ENCODE measurements around the gene ABHD17A. TPM values are rescaled to one million over a fixed set of nuclear protein-coding genes. Genes with fewer than 3 reads are reported as not detected.

Gene ABHD17A
- total and polyA plus RNA-seq, 7 donors, result 60.7 to 97.1 (median 86.6) TPM

DNA sequence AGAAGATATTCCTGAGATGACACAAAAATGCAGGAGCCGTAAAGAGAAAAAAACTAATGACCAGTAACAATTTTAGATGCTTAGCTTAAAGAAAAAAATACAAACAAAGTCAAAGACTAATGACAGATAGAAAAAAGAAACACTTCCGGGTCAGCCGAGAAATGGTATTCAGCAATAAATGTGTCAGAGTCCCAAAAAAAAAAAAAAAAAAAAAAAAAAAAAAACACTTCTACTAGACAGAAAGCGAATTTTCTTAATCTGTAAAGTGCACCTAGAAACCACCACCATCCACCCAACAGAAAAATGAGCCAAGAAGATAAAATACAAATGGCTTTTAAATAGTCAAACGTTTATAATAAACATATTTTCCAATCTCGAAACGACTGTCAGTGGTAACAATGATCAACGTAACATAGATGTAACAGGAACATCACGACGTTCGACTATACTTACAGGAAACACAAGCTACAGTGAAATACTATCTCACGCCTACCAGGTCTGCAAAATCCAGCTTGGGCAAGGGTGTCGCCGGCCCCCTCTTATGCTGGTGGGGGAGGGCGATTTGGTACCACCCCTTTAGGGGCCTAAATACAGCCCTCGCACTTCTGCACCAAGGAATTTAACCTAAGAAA, 10.6 kb downstream of the ABHD17A start:
- no peaks in the 10 kb centered on the region for H3K9me3 ChIP-seq
- H3K4me1 ChIP-seq, result peaks cover 0 to 53% (median 49%) of the 10 kb centered on the region in 4 donors
- H3K27me3 ChIP-seq, result no peaks in the 10 kb centered on the region
- peak overlapping the region; percentile 84 to 96 (median 94) for H3K4me3 ChIP-seq
- DNase-seq, result no peak
- TF ChIP-seq POLR2A (IDR thresholded peaks at IDR 0.05), result no peak
- TF ChIP-seq EP300 (IDR thresholded peaks at IDR 0.05), result no peak
- TF ChIP-seq POLR2AphosphoS5 (IDR thresholded peaks at IDR 0.05), result no peak
- TF ChIP-seq, protein P1, sequence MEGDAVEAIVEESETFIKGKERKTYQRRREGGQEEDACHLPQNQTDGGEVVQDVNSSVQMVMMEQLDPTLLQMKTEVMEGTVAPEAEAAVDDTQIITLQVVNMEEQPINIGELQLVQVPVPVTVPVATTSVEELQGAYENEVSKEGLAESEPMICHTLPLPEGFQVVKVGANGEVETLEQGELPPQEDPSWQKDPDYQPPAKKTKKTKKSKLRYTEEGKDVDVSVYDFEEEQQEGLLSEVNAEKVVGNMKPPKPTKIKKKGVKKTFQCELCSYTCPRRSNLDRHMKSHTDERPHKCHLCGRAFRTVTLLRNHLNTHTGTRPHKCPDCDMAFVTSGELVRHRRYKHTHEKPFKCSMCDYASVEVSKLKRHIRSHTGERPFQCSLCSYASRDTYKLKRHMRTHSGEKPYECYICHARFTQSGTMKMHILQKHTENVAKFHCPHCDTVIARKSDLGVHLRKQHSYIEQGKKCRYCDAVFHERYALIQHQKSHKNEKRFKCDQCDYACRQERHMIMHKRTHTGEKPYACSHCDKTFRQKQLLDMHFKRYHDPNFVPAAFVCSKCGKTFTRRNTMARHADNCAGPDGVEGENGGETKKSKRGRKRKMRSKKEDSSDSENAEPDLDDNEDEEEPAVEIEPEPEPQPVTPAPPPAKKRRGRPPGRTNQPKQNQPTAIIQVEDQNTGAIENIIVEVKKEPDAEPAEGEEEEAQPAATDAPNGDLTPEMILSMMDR (IDR thresholded peaks at IDR 0.05), result no peak
- peaks cover 0 to 20% (median 0%) of the 10 kb centered on the region in 4 donors for H3K36me3 ChIP-seq
- WGBS, 2 donors, result 2 to 7% methylated on average over 16 of the region's 16 CpGs
- intact Hi-C loops (cut with DNase I), result no loop called here
- peak overlapping the region; percentile 93 to 99 (median 96) for H3K27ac ChIP-seq

DNA sequence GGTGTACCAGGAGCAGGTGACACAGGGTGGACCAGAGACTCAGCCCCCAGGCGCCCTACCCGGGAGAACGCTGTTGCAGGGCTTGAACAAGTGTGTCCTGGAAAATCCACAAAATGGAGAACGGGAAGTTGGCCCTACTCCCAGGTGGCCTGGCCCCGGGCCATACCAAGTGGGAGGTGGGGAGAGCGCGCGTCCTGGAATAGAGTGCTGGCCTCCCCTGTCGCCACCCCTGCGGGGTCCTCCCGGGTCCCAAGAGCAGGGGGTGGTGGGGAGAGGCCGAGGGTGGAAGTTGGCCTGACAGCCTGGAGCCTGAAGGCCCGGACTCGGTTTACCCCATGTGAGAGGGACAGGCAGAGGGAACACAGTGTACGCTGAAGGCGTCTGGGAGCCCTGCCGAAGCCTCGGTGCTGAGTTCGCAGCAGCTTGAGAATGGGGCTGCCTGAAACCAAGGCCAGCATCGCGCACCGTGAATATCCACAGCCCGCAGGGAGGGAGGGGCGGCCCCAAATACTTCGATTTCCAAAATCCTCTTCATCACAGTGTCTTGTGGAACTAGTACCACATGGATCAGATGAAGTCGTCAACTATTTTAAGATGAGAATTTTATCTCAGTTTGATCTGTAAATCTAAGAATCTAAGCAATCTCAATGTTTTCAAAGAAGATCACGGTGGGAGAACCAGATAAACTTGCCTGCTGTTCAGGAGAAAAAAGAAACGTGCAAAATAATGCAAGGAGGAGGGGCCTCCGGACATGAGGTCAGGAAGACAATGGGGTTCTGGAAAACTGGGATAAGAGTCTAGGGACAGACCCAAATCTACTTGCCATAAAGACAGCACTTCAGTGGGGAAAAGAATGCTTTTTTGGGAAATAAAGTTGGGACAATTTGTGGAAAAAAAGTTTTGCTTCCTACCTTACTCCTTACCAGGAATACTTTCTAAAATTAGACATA, 11.5 kb downstream of the ABHD17A start:
- no peaks in the 10 kb centered on the region for H3K9me3 ChIP-seq
- peak; percentile 72 for DNase-seq
- H3K4me3 ChIP-seq, result peak overlapping the region in 2 of 4 donors; percentile 11 to 21
- intact Hi-C loops (cut with DNase I), result no loop called here
- peaks cover 0 to 17% (median 0%) of the 10 kb centered on the region in 4 donors for H3K36me3 ChIP-seq
- H3K27me3 ChIP-seq, result no peaks in the 10 kb centered on the region
- TF ChIP-seq POLR2AphosphoS5 (IDR thresholded peaks at IDR 0.05) (no peak), EP300 (IDR thresholded peaks at IDR 0.05) (no peak), POLR2A (IDR thresholded peaks at IDR 0.05) (no peak)
- TF ChIP-seq, protein P1 (IDR thresholded peaks at IDR 0.05), result no peak
- H3K27ac ChIP-seq, result peak overlapping the region; percentile 93 to 99 (median 96)
- peaks cover 0 to 53% (median 49%) of the 10 kb centered on the region in 4 donors for H3K4me1 ChIP-seq
- 78 to 79% methylated on average over 29 of the region's 29 CpGs for WGBS, 2 donors

DNA sequence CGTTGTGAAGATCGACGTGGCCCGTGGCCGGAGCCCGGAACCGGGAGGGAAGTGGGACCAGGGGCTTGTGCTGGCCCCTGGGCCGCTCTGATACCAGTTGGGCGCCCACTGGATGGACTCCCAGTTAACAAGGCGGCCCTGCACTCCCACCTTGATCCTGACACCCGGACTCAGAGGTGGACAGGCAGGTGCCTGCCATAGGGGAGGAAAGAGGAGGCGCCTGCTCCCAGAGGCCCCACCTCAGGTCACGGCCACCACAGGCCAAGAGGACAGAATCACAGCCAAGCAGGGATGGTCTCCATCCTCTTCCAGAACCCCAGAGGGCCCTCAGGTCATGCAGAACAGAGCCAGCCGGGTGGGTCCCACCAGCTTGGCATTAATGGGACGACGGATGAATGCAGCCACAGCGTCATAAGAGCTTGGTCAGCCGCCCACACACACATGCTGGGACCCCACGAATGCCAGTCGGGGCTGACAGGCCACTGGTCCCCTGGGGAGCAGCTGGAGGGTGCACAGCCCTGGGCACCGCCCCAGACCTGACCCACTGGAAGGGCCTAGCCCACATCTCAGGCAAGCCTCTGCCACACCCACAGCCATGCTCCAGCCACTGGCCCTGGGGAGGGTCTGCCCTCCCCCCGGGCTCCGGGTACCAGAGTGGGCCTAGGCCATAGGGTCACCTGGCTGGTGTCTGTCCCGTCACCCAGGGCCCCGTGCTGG, 12.3 kb downstream of the ABHD17A start:
- Histone ChIP-seq H3K4me1 (peaks cover 0 to 53% (median 49%) of the 10 kb centered on the region in 4 donors), H3K4me3 (peak overlapping the region in 2 of 4 donors; percentile 11 to 21), H3K27me3 (no peaks in the 10 kb centered on the region), H3K27ac (peak overlapping the region; percentile 93 to 99 (median 96)), H3K36me3 (peaks cover 0 to 17% (median 0%) of the 10 kb centered on the region in 4 donors), H3K9me3 (no peaks in the 10 kb centered on the region)
- DNase-seq, result no peak
- no peak for TF ChIP-seq POLR2AphosphoS5 (IDR thresholded peaks at IDR 0.05)
- no peak for TF ChIP-seq POLR2A (IDR thresholded peaks at IDR 0.05)
- TF ChIP-seq, protein P1 (IDR thresholded peaks at IDR 0.05), result no peak
- intact Hi-C loops (cut with DNase I), result no loop called here
- WGBS, 2 donors, result 85 to 90% methylated on average over 25 of the region's 25 CpGs

DNA sequence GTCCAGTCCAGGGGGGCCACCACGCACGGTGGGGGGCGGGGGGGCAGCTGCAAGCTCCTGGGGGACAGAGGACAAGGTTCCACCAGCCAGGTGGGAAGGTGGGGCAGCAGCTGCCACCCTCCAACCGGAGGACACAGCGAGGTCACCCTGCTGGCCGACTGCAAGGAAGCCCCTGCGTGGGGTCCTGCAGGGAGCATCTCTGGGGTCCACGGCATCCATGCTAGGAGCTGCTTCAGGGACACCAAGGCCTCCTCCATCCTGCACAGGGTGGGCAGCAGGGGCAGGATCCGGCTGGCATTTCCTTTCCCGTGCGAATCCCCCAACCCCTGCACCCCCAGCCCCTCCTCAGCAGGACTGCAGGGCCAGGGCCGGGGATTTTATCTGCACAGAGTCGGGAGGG, 13.7 kb downstream of the ABHD17A start:
- no peaks in the 10 kb centered on the region for H3K9me3 ChIP-seq
- TF ChIP-seq POLR2A (IDR thresholded peaks at IDR 0.05), result no peak
- TF ChIP-seq, protein P1 (IDR thresholded peaks at IDR 0.05), result no peak
- TF ChIP-seq EP300 (IDR thresholded peaks at IDR 0.05), result no peak
- no peak for TF ChIP-seq POLR2AphosphoS5 (IDR thresholded peaks at IDR 0.05)
- no peak overlapping the region for H3K27ac ChIP-seq
- H3K4me3 ChIP-seq, result no peak overlapping the region
- H3K27me3 ChIP-seq, result no peaks in the 10 kb centered on the region
- intact Hi-C loops (cut with DNase I), result no loop called here
- peaks cover 0 to 50% (median 46%) of the 10 kb centered on the region in 4 donors for H3K4me1 ChIP-seq
- WGBS, 2 donors, result 87 to 92% methylated on average over 13 of the region's 13 CpGs
- H3K36me3 ChIP-seq, result peaks cover 0 to 17% (median 0%) of the 10 kb centered on the region in 4 donors
- DNase-seq, result no peak
